Measurements from ENCODE around the gene TSC22D4. TPM values are rescaled to one million over a fixed set of nuclear protein-coding genes. Genes with fewer than 3 reads are reported as not detected.
"Not testable (repeated sequence)": the region's sequence is repeated elsewhere in the genome, so short reads cannot be mapped to it uniquely, and the experiment has no call there.

TSC22D4 gene
- total and polyA plus RNA-seq, 5 donors from 2014 or later: 22.2 to 113 (median 35.5) TPM

DNA sequence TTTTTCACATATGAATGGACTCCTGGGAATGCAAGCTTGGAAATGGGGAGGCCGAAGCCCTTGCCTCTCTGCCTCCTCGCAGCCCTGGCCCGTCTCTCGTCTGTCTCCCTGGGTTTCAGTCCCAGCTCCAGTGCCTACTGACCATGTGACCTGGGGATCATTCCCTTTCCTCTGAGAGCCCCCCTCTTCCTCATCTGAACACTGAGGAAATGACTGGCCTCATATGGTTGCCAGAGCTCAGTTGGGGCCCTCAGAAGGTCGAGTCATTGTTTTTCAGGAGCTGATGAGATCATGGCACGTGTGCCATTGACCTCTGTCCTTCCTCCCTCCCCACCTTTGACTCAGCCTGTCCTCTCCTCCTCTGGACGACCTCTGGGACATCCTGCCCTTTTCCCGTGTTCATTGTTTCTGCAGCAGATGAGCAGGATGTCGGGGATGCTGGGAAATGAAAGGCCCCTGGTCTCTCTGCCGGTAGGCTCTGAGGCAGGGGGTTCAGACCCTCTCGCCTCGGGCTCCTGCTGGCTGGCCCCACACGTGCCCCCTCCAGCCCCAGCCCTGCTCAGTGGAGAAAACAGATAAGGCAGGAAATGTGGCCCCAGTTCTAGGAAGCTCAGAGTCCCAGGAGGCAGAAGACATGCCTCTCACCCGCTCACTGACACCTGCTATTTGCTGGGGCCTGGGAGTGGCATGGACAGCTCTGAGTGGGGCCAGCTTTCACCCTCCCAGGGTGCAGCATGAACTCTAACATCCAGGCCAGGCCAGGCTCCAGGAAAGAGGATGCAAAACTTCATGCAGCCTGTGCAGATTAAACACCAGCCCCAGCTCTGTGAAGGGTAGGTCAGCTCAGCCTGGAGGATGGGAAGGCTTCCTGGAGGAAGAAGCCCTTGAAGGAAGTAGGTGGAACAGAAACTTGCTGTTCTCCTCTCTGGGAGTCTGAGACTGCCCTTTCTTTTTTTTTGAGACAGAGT, 34.4 kb downstream of the TSC22D4 start:
- Histone ChIP-seq H3K4me1 (ENCODE audit: control insufficient read depth, insufficient read depth, low read length, poor library complexity, severe bottlenecking) (no peaks in the 10 kb centered on the region), H3K36me3 (ENCODE audit: control insufficient read depth, insufficient read depth, low read length) (no peaks in the 10 kb centered on the region), H3K4me3 (ENCODE audit: low read depth, low read length) (no peak overlapping the region), H3K27me3 (ENCODE audit: control insufficient read depth, insufficient read depth, low read length) (no peaks in the 10 kb centered on the region), H3K27ac (ENCODE audit: insufficient read depth, low read length, poor library complexity, severe bottlenecking) (no peak overlapping the region), H3K9me3 (ENCODE audit: control insufficient read depth in 2 of 2, low read length in 2 of 2) (no peaks in the 10 kb centered on the region)
- Mint-ChIP-seq H3K36me3 (no peaks in the 10 kb centered on the region), H3K9me3 (no peaks in the 10 kb centered on the region), H3K4me1 (peaks cover 0 to 16% (median 3%) of the 10 kb centered on the region in 4 donors), H3K4me3 (no peak overlapping the region), H3K27ac (peak overlapping the region in 2 of 3 donors; percentile 23 to 86), H3K27me3 (no peaks in the 10 kb centered on the region)
- DNase-seq: peak in 1 of 3 donors; percentile 64
- peak; percentile 38 to 41 for ATAC-seq (ENCODE audit: low read depth in 2 of 2)

DNA sequence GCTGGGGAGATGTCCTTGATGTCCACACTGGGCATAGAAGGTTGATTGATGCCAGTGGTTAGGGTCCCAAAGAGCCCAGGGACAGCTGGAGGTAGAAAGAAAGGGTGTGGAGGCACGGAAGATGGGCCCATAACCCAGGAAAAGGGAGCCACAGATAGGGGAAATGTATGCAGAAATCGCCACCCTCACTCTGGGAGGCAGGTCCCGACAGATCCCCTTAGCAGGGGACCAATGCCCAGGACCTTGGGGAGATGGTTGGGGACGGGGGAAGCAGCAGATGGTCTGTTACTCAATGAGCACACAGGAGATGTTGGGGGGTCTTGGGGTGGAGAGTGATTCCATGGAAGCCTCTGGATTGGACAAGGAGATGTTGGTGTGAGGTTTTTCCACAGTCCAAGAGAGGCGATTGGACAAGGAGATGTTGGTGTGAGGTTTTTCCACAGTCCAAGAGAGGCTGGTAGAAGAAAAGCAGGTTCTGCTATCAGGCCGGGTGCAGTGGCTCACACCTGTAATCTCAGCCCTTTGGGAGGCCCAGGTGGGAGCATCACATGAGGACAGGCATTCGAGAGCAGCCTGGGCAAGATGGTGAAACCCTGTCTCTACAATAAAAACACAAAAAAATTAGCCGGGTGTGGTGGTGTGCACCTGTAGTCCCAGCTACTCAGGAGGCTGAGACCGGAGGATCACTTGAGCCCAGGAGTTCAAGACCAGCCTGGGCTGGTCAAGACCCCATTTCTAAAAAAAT, 35.7 kb downstream of the TSC22D4 start:
- no peak overlapping the region for H3K4me3 Mint-ChIP-seq
- Histone ChIP-seq H3K27ac (ENCODE audit: insufficient read depth, low read length, poor library complexity, severe bottlenecking) (no peak overlapping the region), H3K4me3 (ENCODE audit: low read depth, low read length) (no peak overlapping the region), H3K27me3 (ENCODE audit: control insufficient read depth, insufficient read depth, low read length) (no peaks in the 10 kb centered on the region), H3K36me3 (ENCODE audit: control insufficient read depth, insufficient read depth, low read length) (no peaks in the 10 kb centered on the region), H3K4me1 (ENCODE audit: control insufficient read depth, insufficient read depth, low read length, poor library complexity, severe bottlenecking) (no peaks in the 10 kb centered on the region), H3K9me3 (ENCODE audit: control insufficient read depth in 2 of 2, low read length in 2 of 2) (no peaks in the 10 kb centered on the region)
- ATAC-seq (ENCODE audit: low read depth in 2 of 2): no peak
- H3K27ac Mint-ChIP-seq: peak overlapping the region in 2 of 3 donors; percentile 36 to 79
- no peaks in the 10 kb centered on the region for H3K27me3 Mint-ChIP-seq
- no peaks in the 10 kb centered on the region for H3K36me3 Mint-ChIP-seq
- peaks cover 0 to 16% (median 3%) of the 10 kb centered on the region in 4 donors for H3K4me1 Mint-ChIP-seq
- H3K9me3 Mint-ChIP-seq: no peaks in the 10 kb centered on the region
- no peak for DNase-seq

DNA sequence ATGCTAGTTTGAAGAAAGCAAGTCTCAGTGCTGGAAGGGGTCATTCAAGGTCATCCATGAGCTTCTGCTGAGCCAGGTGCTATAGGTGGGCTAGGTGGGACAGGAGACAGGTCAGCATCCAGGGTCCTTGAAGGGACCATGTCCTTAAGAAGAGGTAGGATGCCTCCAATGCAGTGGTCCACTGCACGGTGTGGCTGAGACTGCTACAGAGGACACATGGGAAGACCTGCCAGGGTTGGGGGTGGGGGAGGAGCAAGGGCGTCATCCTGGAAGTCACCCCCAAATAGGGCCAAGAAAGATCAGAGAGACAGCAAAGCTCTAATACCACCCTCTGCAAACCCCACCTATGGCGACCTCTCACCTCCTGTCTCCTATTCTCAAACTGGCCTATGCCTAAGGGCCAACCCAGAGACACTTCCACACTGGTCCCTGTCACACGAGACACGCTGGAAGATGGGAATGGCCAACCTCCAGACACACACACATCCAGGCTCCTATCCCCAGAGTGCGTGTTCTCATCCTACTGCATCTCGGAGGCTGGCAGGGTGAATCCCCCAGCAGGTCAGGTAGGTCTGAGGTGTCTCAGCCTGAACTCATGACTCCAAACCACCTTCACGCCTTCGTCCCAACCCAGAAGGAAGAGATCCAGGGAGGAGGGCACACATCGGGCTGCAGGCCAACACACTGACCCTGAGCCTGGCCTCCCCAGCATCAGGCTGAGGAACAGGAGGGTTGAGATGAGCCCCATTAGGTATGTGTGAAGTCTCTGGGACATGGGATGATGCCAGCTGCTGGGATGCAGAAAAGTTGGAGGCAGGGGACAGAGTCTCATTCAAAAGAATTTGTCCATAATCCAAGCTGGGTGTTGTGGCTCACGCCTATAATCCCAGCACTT, 37.1 kb downstream of the TSC22D4 start:
- no peaks in the 10 kb centered on the region for H3K9me3 Mint-ChIP-seq
- peak overlapping the region in 1 of 3 donors; percentile 26 for H3K27ac Mint-ChIP-seq
- no peaks in the 10 kb centered on the region for H3K27me3 Mint-ChIP-seq
- Histone ChIP-seq H3K9me3 (ENCODE audit: control insufficient read depth in 2 of 2, low read length in 2 of 2) (no peaks in the 10 kb centered on the region), H3K4me3 (ENCODE audit: low read depth, low read length) (no peak overlapping the region), H3K27ac (ENCODE audit: insufficient read depth, low read length, poor library complexity, severe bottlenecking) (no peak overlapping the region), H3K36me3 (ENCODE audit: control insufficient read depth, insufficient read depth, low read length) (no peaks in the 10 kb centered on the region), H3K27me3 (ENCODE audit: control insufficient read depth, insufficient read depth, low read length) (no peaks in the 10 kb centered on the region), H3K4me1 (ENCODE audit: control insufficient read depth, insufficient read depth, low read length, poor library complexity, severe bottlenecking) (peaks cover 3% of the 10 kb centered on the region)
- peaks cover 0 to 16% (median 4%) of the 10 kb centered on the region in 4 donors for H3K4me1 Mint-ChIP-seq
- H3K4me3 Mint-ChIP-seq: peak overlapping the region in 1 of 4 donors; percentile 15
- no peaks in the 10 kb centered on the region for H3K36me3 Mint-ChIP-seq
- no peak for ATAC-seq (ENCODE audit: low read depth in 2 of 2)
- no peak for DNase-seq

DNA sequence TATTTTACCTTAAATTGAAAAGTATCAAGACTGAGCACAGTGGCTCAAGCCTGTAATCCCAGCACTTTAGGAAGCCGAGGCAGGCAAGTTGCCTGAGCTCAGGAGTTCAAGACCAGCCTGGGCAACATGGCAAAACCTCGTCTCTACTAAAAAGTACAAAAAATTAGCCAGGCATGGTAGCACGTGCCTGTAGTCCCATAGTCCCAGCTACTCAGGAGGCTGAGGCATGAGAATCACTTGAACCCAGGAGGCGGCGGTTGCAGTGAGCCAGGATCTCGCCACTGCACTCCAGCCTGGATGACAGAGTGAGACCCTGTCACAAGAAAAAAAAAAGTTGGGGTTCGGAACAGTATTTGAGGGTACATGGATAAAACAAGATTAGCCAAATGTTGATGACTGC, 39.8 kb downstream of the TSC22D4 start:
- not testable (repeated sequence) for H3K36me3 Mint-ChIP-seq; H3K4me3 ChIP-seq (ENCODE audit: low read depth, low read length); DNase-seq; H3K9me3 Mint-ChIP-seq; H3K27me3 Mint-ChIP-seq; ATAC-seq (ENCODE audit: low read depth in 2 of 2); H3K9me3 ChIP-seq (ENCODE audit: control insufficient read depth in 2 of 2, low read length in 2 of 2); H3K36me3 ChIP-seq (ENCODE audit: control insufficient read depth, insufficient read depth, low read length); H3K27ac ChIP-seq (ENCODE audit: insufficient read depth, low read length, poor library complexity, severe bottlenecking); H3K27me3 ChIP-seq (ENCODE audit: control insufficient read depth, insufficient read depth, low read length); H3K4me3 Mint-ChIP-seq; H3K27ac Mint-ChIP-seq
- H3K4me1 Mint-ChIP-seq: peaks cover 0 to 21% (median 12%) of the 10 kb centered on the region in 4 donors
- peaks cover 23% of the 10 kb centered on the region for H3K4me1 ChIP-seq (ENCODE audit: control insufficient read depth, insufficient read depth, low read length, poor library complexity, severe bottlenecking)

DNA sequence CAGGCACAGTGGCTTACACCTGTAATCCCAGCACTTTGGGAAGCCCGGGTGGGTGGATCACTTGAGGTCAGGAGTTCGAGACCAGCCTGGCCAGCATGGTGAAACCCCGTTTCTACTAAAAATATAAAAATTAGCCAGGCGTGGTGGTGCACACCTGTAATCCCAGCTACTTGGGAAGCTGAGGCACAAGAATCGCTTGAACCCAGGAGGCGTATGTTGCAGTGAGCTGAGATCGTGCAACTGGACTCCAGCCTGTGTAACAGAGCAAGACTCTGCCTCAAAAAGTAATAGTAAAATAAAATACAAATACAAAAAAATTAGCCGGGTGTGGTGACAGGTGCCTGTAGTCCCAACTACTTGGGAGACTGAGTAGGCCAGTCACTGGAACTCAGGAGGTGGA, 40.3 kb downstream of the TSC22D4 start:
- H3K4me1 ChIP-seq (ENCODE audit: control insufficient read depth, insufficient read depth, low read length, poor library complexity, severe bottlenecking): peaks cover 28% of the 10 kb centered on the region
- H3K36me3 ChIP-seq (ENCODE audit: control insufficient read depth, insufficient read depth, low read length); ATAC-seq (ENCODE audit: low read depth in 2 of 2); H3K27me3 Mint-ChIP-seq; H3K27me3 ChIP-seq (ENCODE audit: control insufficient read depth, insufficient read depth, low read length); H3K27ac Mint-ChIP-seq; H3K27ac ChIP-seq (ENCODE audit: insufficient read depth, low read length, poor library complexity, severe bottlenecking); H3K4me3 ChIP-seq (ENCODE audit: low read depth, low read length); H3K9me3 ChIP-seq (ENCODE audit: control insufficient read depth in 2 of 2, low read length in 2 of 2); H3K9me3 Mint-ChIP-seq; H3K4me3 Mint-ChIP-seq; DNase-seq: not testable (repeated sequence)
- peaks cover 0 to 26% (median 16%) of the 10 kb centered on the region in 4 donors for H3K4me1 Mint-ChIP-seq
- peaks cover 11% of the 10 kb centered on the region for H3K36me3 Mint-ChIP-seq

DNA sequence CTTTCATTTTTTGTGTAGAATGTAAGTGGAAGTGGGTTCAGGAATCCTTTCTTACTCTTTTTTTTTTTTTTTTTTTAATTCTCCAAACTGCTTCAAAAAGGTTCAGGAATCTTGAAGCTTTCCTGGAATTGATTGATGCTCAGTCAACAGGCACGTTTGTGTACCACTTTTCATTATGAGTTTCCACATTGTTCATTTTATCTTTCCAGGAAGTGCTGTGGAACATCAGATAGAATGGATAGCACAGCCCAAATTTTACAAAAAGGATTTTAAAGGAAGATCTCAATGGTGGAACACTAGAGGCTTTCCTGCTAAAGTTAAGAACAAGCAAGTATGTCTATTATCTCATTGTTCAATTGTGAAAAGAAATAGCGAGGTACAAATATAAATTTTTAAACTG, 40.8 kb downstream of the TSC22D4 start:
- Mint-ChIP-seq H3K27ac (no peak overlapping the region), H3K36me3 (peaks cover 17% of the 10 kb centered on the region), H3K9me3 (no peaks in the 10 kb centered on the region), H3K27me3 (peaks cover 6% of the 10 kb centered on the region), H3K4me3 (peak overlapping the region in 2 of 4 donors; percentile 24 to 81), H3K4me1 (peaks cover 0 to 31% (median 19%) of the 10 kb centered on the region in 4 donors)
- Histone ChIP-seq H3K4me3 (ENCODE audit: low read depth, low read length) (no peak overlapping the region), H3K27ac (ENCODE audit: insufficient read depth, low read length, poor library complexity, severe bottlenecking) (no peak overlapping the region), H3K9me3 (ENCODE audit: control insufficient read depth in 2 of 2, low read length in 2 of 2) (no peaks in the 10 kb centered on the region), H3K4me1 (ENCODE audit: control insufficient read depth, insufficient read depth, low read length, poor library complexity, severe bottlenecking) (peaks cover 33% of the 10 kb centered on the region), H3K36me3 (ENCODE audit: control insufficient read depth, insufficient read depth, low read length) (peaks cover 12% of the 10 kb centered on the region), H3K27me3 (ENCODE audit: control insufficient read depth, insufficient read depth, low read length) (no peaks in the 10 kb centered on the region)
- no peak for DNase-seq
- ATAC-seq (ENCODE audit: low read depth in 2 of 2): no peak

Data from CD4-positive, CD25-positive, alpha-beta regulatory T cell (primary cell).